ENCODE results near the gene GIMD1.
"Not testable (repeated sequence)": the region's sequence is repeated elsewhere in the genome, so short reads cannot be mapped to it uniquely, and the experiment has no call there.

GIMD1 gene

GRCh38 chr4:106347167-106347566 lies 21.4 kb downstream of the GIMD1 start:
- DNase-seq, result no peak

- no peak for DNase-seq
These were observed 24.0 kb downstream of the GIMD1 start for GRCh38 chr4:106344647-106344970.

GRCh38 chr4:106343865-106344646 lies 24.5 kb downstream of the GIMD1 start:
- DNase-seq, result no peak

GRCh38 chr4:106340774-106341173 lies 27.8 kb downstream of the GIMD1 start:
- DNase-seq, result no peak

GRCh38 chr4:106339431-106339830 lies 29.1 kb downstream of the GIMD1 start:
- no peak for DNase-seq

GRCh38 chr4:106338671-106339070 lies 29.9 kb downstream of the GIMD1 start:
- no peak for DNase-seq

GRCh38 chr4:106337916-106338315 lies 30.7 kb downstream of the GIMD1 start:
- DNase-seq, result no peak

GRCh38 chr4:106336618-106337017 lies 32.0 kb downstream of the GIMD1 start:
- DNase-seq, result no peak

- DNase-seq, result no peak
These were observed 33.7 kb downstream of the GIMD1 start for GRCh38 chr4:106334741-106335470.

GRCh38 chr4:106333186-106333585 lies 35.4 kb downstream of the GIMD1 start:
- DNase-seq, result no peak

- DNase-seq, result no peak
These were observed 39.4 kb downstream of the GIMD1 start for GRCh38 chr4:106329041-106329618.

- no peak for DNase-seq
These were observed 42.8 kb downstream of the GIMD1 start for GRCh38 chr4:106325800-106326199.

GRCh38 chr4:106323119-106323518 lies 45.5 kb downstream of the GIMD1 start:
- DNase-seq, result no peak

GRCh38 chr4:106321814-106322213 lies 46.8 kb downstream of the GIMD1 start:
- DNase-seq, result not testable (repeated sequence)

- not testable (repeated sequence) for DNase-seq
These were observed 47.4 kb downstream of the GIMD1 start for GRCh38 chr4:106321168-106321567.

GRCh38 chr4:106320235-106320634 lies 48.3 kb downstream of the GIMD1 start:
- no peak for DNase-seq

- DNase-seq, result no peak
These were observed 50.1 kb downstream of the GIMD1 start for GRCh38 chr4:106318511-106318910.

- DNase-seq, result no peak
These were observed 50.8 kb downstream of the GIMD1 start for GRCh38 chr4:106317815-106318214.

- DNase-seq, result peak in 1 of 14 donors; percentile 5
These were observed 51.7 kb downstream of the GIMD1 start for GRCh38 chr4:106316773-106317409.

GRCh38 chr4:106315968-106316772 lies 52.4 kb downstream of the GIMD1 start, which contains the start of the genes AIMP1 and TBCK:
Gene AIMP1, plus strand, starts transcription at chr4:106316550. Its CDS starts 8,460 bp downstream, at chr4:106325010.
Gene TBCK, minus strand, starts transcription at chr4:106316209. Its CDS starts 7,249 bp downstream, at chr4:106308960.
- peak; percentile 62 to 95 (median 92) for DNase-seq

GRCh38 chr4:106315476-106315967 lies 53.1 kb downstream of the GIMD1 start:
- DNase-seq, result peak in 4 of 14 donors; percentile 16 to 49 (median 38)

GRCh38 chr4:106314960-106315359 lies 53.6 kb downstream of the GIMD1 start:
- DNase-seq, result no peak
